PC-3 (cell line): Measurements from ENCODE around the gene SNX8.

Experiments
- EZH2 ChIP-seq: fragments of 300-600 bp; sonication (generic); IDR thresholded peaks from one replicate; pipeline ENCODE4 v1.6.1; 2017; ENCODE audit warnings: antibody characterized with exemption, mild to moderate bottlenecking, low read length; ENCODE audit not compliant: unreplicated experiment
- TF ChIP-seq, protein P1 (sequence below): fragments of 300-600 bp; sonication (generic); conservative IDR thresholded peaks from 2 replicates; pipeline ENCODE4 v1.5.1; 2017; ENCODE audit warnings: antibody characterized with exemption, low read depth, mild to moderate bottlenecking, low read length

DNA sequence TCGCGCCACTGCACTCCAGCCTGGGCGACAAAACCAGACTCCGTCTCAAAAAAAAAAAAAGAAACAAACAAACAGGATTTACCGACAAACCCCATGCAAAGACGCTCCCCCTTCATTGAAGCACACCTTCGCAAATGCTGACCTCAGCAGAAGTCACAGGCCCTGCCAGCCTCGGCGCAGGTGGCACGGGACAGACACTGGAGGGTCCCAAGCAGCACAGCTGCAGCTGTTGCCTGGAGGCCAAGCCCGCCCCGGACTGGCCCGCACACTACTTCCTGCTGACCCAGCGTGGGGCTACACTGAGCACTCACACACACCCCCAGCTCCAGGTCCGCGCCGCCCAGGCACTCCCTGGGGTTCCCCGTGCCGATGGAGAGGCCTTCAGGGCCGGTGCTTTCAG is 31.2 kb downstream of the SNX8 start:
- TF ChIP-seq, protein P1, sequence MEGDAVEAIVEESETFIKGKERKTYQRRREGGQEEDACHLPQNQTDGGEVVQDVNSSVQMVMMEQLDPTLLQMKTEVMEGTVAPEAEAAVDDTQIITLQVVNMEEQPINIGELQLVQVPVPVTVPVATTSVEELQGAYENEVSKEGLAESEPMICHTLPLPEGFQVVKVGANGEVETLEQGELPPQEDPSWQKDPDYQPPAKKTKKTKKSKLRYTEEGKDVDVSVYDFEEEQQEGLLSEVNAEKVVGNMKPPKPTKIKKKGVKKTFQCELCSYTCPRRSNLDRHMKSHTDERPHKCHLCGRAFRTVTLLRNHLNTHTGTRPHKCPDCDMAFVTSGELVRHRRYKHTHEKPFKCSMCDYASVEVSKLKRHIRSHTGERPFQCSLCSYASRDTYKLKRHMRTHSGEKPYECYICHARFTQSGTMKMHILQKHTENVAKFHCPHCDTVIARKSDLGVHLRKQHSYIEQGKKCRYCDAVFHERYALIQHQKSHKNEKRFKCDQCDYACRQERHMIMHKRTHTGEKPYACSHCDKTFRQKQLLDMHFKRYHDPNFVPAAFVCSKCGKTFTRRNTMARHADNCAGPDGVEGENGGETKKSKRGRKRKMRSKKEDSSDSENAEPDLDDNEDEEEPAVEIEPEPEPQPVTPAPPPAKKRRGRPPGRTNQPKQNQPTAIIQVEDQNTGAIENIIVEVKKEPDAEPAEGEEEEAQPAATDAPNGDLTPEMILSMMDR = no peak
- no peak for TF ChIP-seq EZH2
